K562 (cell line): ENCODE data around the gene CDC45. TPM values are rescaled to one million over a fixed set of nuclear protein-coding genes. Genes with fewer than 3 reads are reported as not detected.

ENCODE experiments used
- PCBP2 ChIP-seq: fragments of 200-400 bp; formaldehyde crosslinking; IDR thresholded peaks from 2 replicates; pipeline ENCODE4 v1.6.1; 2018; ENCODE audit warnings: low read length, low read depth, mild to moderate bottlenecking, moderate library complexity; ENCODE audit not compliant: poor library complexity, severe bottlenecking
- POLR2AphosphoS2 ChIP-seq: IDR thresholded peaks from 2 replicates; pipeline ENCODE4 v1.6.1; 2012; ENCODE audit warnings: low read length, improper control_type of control experiment
- polyA plus RNA-seq, 8 experiments: library from polyadenylated mRNA; depleted of rRNA in 4 of 8; stranded (reverse) in 5 of 8; unstranded in 3 of 8; fragments of >200 nt; fragmentation: Nextera tagmentation in 2 of 8; fragmentation: Illumina TruSeq in 1 of 8; extraction: Ambion mirVana in 2 of 8; extraction: Trizol in 1 of 8; gene quantifications; 2 replicates each; pipeline versions ENCODE4 v1.2.1 to v1.2.3, GENCODE V29; 2011 to 2014; ENCODE audit warnings: inconsistent platforms in 1 of 8, missing spikeins in 1 of 8
- total RNA-seq, 7 experiments: library from RNA; depleted of rRNA in 6 of 7; stranded (reverse); fragments of >200 nt in 6 of 7; fragmentation: Illumina TruSeq in 2 of 7; extraction: Trizol in 2 of 7; gene quantifications; 2 replicates each; pipeline versions ENCODE4 v1.2.1 to v1.2.3, GENCODE V29; 2011 to 2021; ENCODE audit warnings: low replicate concordance in 1 of 7
- TF ChIP-seq, protein P1 (sequence below), 2 experiments: fragments of 450-650 bp; IDR thresholded peaks; 2 replicates each; pipeline ENCODE4 v1.6.1; 2016; ENCODE audit warnings: mild to moderate bottlenecking in 2 of 2, borderline replicate concordance in 1 of 2, low read depth in 1 of 2, moderate library complexity in 1 of 2
- TF ChIP-seq, protein P2 (sequence below): sonication (generic); formaldehyde crosslinking; IDR thresholded peaks from 2 replicates; pipeline ENCODE4 v1.9.0; 2022; ENCODE audit warnings: mild to moderate bottlenecking, missing genetic modification reagents
- TF ChIP-seq, protein P3 (sequence below): fragments of 200-600 bp; sonication (generic); IDR thresholded peaks from one replicate; pipeline ENCODE4 v1.6.1; 2012; ENCODE audit warnings: mild to moderate bottlenecking, low read depth, low read length, inconsistent platforms

Gene CDC45
- total and polyA plus RNA-seq, 9 of the 15 experiments (the other 6 are each of a cell fraction or from before 2014, with no cell fraction given) = 251 to 580 (median 410) TPM

DNA sequence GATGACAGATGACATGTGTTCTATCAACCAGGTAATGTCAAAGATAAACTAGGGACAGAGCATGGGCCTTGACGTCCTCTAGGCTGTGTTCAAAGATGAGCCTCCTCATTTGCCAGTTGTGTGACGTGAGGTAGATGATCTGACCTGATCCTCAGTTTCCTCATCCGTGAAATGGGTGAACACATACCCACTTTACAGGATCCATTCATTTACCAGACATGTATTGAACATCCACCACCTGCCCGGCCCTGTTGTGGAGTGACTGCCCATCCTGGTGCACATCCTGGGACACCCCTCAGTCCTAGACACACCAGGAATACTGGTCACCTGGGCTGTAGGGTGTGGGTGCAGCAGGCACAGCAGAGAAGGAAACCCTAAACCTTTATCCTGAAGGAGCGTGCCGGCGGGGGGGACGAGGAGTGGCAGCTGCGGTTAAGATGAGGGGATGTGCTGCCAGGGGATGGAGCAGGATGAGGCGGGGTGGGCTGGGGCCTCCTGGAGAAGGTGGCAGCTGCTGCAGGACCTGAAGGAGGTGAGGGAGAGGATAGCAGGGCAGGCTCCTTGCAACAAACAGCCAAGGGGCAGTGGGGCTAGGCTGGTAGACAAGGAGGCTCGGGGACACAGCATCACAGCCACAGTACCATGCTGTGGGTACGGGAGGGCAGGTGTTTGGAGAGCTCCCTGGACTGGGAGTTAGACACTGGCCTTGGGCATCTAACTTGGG lies 36.1 kb downstream of the CDC45 start (continued):
- TF ChIP-seq, protein P1, sequence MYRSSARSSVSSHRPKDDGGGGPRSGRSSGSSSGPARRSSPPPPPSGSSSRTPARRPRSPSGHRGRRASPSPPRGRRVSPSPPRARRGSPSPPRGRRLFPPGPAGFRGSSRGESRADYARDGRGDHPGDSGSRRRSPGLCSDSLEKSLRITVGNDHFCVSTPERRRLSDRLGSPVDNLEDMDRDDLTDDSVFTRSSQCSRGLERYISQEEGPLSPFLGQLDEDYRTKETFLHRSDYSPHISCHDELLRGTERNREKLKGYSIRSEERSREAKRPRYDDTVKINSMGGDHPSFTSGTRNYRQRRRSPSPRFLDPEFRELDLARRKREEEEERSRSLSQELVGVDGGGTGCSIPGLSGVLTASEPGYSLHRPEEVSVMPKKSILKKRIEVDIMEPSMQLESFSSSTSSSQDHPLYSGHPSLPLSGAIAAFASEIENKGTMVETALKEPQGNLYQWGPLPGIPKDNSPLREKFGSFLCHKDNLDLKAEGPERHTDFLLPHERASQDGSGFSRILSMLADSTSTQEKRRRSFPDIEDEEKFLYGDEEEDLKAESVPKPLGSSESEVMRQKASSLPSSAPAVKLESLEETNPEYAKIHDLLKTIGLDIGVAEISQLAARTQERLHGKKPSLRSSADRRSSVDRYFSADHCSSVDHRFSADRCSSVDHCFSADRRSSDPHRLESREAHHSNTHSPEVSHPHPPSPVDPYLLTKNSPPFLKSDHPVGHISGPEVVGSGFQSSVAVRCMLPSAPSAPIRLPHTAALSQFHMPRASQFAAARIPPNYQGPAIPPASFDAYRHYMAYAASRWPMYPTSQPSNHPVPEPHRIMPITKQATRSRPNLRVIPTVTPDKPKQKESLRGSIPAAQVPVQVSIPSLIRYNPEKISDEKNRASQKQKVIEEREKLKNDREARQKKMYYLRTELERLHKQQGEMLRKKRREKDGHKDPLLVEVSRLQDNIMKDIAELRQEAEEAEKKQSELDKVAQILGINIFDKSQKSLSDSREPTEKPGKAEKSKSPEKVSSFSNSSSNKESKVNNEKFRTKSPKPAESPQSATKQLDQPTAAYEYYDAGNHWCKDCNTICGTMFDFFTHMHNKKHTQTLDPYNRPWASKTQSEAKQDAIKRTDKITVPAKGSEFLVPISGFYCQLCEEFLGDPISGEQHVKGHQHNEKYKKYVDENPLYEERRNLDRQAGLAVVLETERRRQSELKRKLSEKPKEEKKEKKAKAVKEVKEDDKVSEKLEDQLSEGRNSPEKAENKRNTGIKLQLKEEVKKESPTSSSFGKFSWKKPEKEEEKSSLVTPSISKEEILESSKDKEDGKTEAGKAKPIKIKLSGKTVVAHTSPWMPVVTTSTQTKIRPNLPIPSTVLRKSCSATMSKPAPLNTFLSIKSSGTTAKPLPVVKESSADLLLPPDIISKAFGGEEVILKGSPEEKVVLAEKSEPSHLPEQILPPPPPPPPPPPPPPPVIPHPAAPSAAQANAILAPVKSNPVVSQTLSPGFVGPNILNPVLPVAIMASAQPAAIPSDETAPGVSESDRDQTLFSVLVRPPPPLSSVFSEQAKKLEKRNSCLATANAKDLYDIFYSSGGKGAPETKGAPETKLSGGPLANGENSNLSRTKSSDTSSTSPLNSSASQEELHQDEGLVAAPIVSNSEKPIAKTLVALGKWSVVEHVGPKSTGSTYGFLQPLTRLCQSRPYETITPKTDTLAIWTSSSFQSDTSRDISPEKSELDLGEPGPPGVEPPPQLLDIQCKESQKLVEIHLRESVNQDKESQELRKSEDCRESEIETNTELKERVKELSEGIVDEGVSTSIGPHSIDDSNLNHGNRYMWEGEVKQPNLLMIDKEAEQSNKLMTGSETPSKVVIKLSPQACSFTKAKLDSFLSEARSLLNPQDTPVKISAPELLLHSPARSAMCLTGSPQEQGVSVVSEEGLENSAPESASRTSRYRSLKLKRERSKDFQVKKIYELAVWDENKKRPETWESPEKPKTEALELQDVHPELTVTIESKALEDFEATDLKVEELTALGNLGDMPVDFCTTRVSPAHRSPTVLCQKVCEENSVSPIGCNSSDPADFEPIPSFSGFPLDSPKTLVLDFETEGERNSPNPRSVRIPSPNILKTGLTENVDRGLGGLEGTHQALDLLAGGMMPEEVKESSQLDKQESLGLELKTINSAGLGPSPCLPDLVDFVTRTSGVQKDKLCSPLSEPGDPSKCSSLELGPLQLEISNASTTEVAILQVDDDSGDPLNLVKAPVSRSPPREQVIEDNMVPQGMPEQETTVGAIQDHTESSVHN (IDR thresholded peaks at IDR 0.05; ENCODE audit: borderline replicate concordance in 1 of 2, low read depth in 1 of 2) = no peak
- TF ChIP-seq, protein P2, sequence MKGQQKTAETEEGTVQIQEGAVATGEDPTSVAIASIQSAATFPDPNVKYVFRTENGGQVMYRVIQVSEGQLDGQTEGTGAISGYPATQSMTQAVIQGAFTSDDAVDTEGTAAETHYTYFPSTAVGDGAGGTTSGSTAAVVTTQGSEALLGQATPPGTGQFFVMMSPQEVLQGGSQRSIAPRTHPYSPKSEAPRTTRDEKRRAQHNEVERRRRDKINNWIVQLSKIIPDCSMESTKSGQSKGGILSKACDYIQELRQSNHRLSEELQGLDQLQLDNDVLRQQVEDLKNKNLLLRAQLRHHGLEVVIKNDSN (CRISPR knock-in tag) = no peak
- no peak for TF ChIP-seq POLR2AphosphoS2
- TF ChIP-seq PCBP2 = no peak
- TF ChIP-seq, protein P3, sequence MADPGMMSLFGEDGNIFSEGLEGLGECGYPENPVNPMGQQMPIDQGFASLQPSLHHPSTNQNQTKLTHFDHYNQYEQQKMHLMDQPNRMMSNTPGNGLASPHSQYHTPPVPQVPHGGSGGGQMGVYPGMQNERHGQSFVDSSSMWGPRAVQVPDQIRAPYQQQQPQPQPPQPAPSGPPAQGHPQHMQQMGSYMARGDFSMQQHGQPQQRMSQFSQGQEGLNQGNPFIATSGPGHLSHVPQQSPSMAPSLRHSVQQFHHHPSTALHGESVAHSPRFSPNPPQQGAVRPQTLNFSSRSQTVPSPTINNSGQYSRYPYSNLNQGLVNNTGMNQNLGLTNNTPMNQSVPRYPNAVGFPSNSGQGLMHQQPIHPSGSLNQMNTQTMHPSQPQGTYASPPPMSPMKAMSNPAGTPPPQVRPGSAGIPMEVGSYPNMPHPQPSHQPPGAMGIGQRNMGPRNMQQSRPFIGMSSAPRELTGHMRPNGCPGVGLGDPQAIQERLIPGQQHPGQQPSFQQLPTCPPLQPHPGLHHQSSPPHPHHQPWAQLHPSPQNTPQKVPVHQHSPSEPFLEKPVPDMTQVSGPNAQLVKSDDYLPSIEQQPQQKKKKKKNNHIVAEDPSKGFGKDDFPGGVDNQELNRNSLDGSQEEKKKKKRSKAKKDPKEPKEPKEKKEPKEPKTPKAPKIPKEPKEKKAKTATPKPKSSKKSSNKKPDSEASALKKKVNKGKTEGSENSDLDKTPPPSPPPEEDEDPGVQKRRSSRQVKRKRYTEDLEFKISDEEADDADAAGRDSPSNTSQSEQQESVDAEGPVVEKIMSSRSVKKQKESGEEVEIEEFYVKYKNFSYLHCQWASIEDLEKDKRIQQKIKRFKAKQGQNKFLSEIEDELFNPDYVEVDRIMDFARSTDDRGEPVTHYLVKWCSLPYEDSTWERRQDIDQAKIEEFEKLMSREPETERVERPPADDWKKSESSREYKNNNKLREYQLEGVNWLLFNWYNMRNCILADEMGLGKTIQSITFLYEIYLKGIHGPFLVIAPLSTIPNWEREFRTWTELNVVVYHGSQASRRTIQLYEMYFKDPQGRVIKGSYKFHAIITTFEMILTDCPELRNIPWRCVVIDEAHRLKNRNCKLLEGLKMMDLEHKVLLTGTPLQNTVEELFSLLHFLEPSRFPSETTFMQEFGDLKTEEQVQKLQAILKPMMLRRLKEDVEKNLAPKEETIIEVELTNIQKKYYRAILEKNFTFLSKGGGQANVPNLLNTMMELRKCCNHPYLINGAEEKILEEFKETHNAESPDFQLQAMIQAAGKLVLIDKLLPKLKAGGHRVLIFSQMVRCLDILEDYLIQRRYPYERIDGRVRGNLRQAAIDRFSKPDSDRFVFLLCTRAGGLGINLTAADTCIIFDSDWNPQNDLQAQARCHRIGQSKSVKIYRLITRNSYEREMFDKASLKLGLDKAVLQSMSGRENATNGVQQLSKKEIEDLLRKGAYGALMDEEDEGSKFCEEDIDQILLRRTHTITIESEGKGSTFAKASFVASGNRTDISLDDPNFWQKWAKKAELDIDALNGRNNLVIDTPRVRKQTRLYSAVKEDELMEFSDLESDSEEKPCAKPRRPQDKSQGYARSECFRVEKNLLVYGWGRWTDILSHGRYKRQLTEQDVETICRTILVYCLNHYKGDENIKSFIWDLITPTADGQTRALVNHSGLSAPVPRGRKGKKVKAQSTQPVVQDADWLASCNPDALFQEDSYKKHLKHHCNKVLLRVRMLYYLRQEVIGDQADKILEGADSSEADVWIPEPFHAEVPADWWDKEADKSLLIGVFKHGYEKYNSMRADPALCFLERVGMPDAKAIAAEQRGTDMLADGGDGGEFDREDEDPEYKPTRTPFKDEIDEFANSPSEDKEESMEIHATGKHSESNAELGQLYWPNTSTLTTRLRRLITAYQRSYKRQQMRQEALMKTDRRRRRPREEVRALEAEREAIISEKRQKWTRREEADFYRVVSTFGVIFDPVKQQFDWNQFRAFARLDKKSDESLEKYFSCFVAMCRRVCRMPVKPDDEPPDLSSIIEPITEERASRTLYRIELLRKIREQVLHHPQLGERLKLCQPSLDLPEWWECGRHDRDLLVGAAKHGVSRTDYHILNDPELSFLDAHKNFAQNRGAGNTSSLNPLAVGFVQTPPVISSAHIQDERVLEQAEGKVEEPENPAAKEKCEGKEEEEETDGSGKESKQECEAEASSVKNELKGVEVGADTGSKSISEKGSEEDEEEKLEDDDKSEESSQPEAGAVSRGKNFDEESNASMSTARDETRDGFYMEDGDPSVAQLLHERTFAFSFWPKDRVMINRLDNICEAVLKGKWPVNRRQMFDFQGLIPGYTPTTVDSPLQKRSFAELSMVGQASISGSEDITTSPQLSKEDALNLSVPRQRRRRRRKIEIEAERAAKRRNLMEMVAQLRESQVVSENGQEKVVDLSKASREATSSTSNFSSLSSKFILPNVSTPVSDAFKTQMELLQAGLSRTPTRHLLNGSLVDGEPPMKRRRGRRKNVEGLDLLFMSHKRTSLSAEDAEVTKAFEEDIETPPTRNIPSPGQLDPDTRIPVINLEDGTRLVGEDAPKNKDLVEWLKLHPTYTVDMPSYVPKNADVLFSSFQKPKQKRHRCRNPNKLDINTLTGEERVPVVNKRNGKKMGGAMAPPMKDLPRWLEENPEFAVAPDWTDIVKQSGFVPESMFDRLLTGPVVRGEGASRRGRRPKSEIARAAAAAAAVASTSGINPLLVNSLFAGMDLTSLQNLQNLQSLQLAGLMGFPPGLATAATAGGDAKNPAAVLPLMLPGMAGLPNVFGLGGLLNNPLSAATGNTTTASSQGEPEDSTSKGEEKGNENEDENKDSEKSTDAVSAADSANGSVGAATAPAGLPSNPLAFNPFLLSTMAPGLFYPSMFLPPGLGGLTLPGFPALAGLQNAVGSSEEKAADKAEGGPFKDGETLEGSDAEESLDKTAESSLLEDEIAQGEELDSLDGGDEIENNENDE = peak; percentile 28
